Loucy (cell line): ENCODE results near the gene DOK1.

ENCODE experiments used
- H2AFZ ChIP-seq: fragments of 200-600 bp; sonication (generic); 2 replicates; pipeline ENCODE4 v1.6.0; 2016; ENCODE audit warnings: antibody characterized with exemption, mild to moderate bottlenecking, low read length, moderate library complexity
- H3F3A ChIP-seq: fragments of 200-600 bp; 2 replicates; pipeline ENCODE4 v1.6.0; 2016; ENCODE audit warnings: antibody characterized with exemption, low read depth, mild to moderate bottlenecking
- H3K27me3 ChIP-seq: fragments of 200-600 bp; sonication (generic); 2 replicates; pipeline ENCODE4 v1.6.1; 2014; ENCODE audit warnings: low read length, mild to moderate bottlenecking; ENCODE audit not compliant: insufficient read depth, poor library complexity, severe bottlenecking
- H3K36me3 ChIP-seq: fragments of 200-600 bp; sonication (generic); 2 replicates; pipeline ENCODE4 v1.6.1; 2016; ENCODE audit warnings: low read length; ENCODE audit not compliant: insufficient read depth
- H3K4me1 ChIP-seq: fragments of 200-600 bp; sonication (generic); 2 replicates; pipeline ENCODE4 v1.5.1; 2014; ENCODE audit warnings: low read length, mild to moderate bottlenecking; ENCODE audit not compliant: insufficient read depth, poor library complexity, severe bottlenecking
- H3K4me2 ChIP-seq: fragments of 200-600 bp; sonication (generic); 2 replicates; pipeline ENCODE4 v1.6.0; 2014; ENCODE audit warnings: antibody characterized with exemption, low read length, low read depth, mild to moderate bottlenecking; ENCODE audit not compliant: poor library complexity, severe bottlenecking
- H3K4me3 ChIP-seq: fragments of 200-600 bp; sonication (generic); 2 replicates; pipeline ENCODE4 v1.5.1; 2014; ENCODE audit warnings: low read length, mild to moderate bottlenecking, mixed read lengths; ENCODE audit not compliant: poor library complexity, severe bottlenecking
- H3K79me2 ChIP-seq: fragments of 200-600 bp; sonication (generic); 2 replicates; pipeline ENCODE4 v1.6.1; 2014; ENCODE audit warnings: low read length; ENCODE audit not compliant: insufficient read depth
- H3K9ac ChIP-seq: fragments of 200-600 bp; sonication (generic); 2 replicates; pipeline ENCODE4 v1.6.0; 2014; ENCODE audit warnings: mild to moderate bottlenecking, low read depth, low read length, moderate library complexity; ENCODE audit not compliant: poor library complexity, severe bottlenecking
- H3K9me2 ChIP-seq: fragments of 200-600 bp; sonication (generic); replicated peaks from 2 replicates; pipeline ENCODE4 v1.6.1; 2016; ENCODE audit warnings: low read depth, low read length, mixed read lengths
- H3K9me3 ChIP-seq: fragments of 200-600 bp; sonication (generic); 2 replicates; pipeline ENCODE4 v1.6.1; 2014; ENCODE audit warnings: mild to moderate bottlenecking, antibody characterized with exemption, low read length, low read depth; ENCODE audit not compliant: insufficient read depth
- H4K20me1 ChIP-seq: fragments of 200-600 bp; sonication (generic); 2 replicates; pipeline ENCODE4 v1.6.0; 2014; ENCODE audit warnings: antibody characterized with exemption, low read length, mild to moderate bottlenecking; ENCODE audit not compliant: insufficient read depth, poor library complexity, severe bottlenecking
- CTCF ChIP-seq: fragments of 200-600 bp; sonication (generic); conservative IDR thresholded peaks from 2 replicates; pipeline ENCODE4 v1.5.1; 2014; ENCODE audit warnings: mild to moderate bottlenecking, antibody characterized with exemption, low read length
- EZH2phosphoT487 ChIP-seq: fragments of 200-600 bp; IDR thresholded peaks from 2 replicates; pipeline ENCODE4 v1.6.1; 2018; ENCODE audit warnings: antibody characterized with exemption, mild to moderate bottlenecking, moderate library complexity, borderline replicate concordance

DOK1 gene

DNA sequence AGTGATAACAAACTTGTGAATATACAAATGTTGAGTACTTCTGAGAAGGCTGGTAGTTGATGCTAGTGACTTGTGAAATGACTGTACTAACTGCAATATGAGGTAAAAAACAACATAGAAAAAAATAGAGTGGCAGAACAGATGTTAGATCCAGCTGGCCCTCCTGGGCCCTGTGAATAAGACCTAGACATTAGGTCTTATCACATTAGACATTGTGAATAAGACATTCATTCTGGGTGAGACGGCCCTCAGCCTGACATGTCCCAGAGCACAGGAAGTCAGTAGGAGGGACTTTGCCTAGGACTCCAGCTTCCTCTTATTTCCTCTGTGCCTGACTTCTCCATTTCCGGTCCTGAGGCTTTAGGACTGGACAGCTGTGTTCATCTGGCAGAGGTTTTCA, 22.9 kb downstream of the DOK1 start:
- Histone ChIP-seq H3K9me3 (no peaks in the 10 kb centered on the region), H3K79me2 (no peaks in the 10 kb centered on the region), H3K4me3 (no peak overlapping the region), H3K4me2 (peak overlapping the region; percentile 3), H3K4me1 (peaks cover 31% of the 10 kb centered on the region), H3K27me3 (no peaks in the 10 kb centered on the region), H3F3A (peaks cover 7% of the 10 kb centered on the region; the same call in 1 of the 2 replicates), H2AFZ (peak overlapping the region; percentile 83), H3K9me2 (no peaks in the 10 kb centered on the region), H4K20me1 (no peaks in the 10 kb centered on the region), H3K36me3 (no peaks in the 10 kb centered on the region), H3K9ac (peak overlapping the region; percentile 12)
- TF ChIP-seq CTCF = no peak
- no peak for TF ChIP-seq EZH2phosphoT487

DNA sequence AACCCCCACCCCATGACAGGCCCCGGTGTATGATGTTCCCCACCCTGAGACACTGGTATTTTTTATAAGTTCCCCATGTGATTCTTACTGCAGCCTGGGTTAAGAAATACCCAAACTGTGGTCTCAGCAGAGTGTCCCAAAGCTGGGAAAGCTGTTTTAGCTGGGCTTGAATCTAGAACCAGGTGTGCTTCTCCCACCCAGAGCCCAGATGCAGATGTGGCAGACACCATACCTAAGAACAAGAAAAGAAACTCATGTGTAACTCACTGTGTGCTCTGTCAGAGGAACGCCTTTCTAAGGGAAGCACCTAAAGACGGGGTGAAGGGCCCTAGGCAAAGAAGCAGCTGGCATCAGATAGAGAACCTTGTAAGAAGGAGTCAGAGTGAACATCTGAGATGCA, 23.9 kb downstream of the DOK1 start:
- Histone ChIP-seq H3K4me2 (no peak overlapping the region), H3K9me3 (no peaks in the 10 kb centered on the region), H3K36me3 (no peaks in the 10 kb centered on the region), H4K20me1 (no peaks in the 10 kb centered on the region), H3F3A (peaks cover 7% of the 10 kb centered on the region; the same call in 1 of the 2 replicates), H3K9me2 (no peaks in the 10 kb centered on the region), H3K9ac (no peak overlapping the region), H2AFZ (no peak overlapping the region), H3K27me3 (no peaks in the 10 kb centered on the region), H3K4me3 (no peak overlapping the region), H3K79me2 (no peaks in the 10 kb centered on the region), H3K4me1 (peaks cover 30% of the 10 kb centered on the region)
- no peak for TF ChIP-seq EZH2phosphoT487
- TF ChIP-seq CTCF = no peak

DNA sequence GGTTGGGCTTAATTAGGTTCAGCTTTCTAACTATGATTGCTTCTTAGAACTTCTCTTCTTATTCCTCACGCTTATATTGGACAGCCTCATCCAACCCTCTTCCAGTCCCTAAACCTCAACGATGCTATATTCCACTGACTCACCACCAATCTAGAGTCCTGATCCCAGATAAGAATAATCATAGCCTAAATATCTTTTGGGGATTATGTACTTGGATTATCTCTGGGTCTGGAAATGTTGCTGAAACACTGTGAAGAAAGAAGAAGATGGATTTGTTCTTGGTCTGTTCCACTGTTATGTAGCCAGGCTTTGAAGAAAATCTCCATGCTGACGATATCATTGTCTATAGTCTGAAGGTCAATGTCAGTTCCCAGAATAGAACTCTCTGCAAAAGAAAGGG, 26.9 kb downstream of the DOK1 start:
- Histone ChIP-seq H3F3A (no peaks in the 10 kb centered on the region), H3K36me3 (no peaks in the 10 kb centered on the region), H3K9me2 (no peaks in the 10 kb centered on the region), H4K20me1 (no peaks in the 10 kb centered on the region), H3K4me2 (no peak overlapping the region), H3K4me3 (no peak overlapping the region), H2AFZ (no peak overlapping the region), H3K9ac (no peak overlapping the region), H3K9me3 (no peaks in the 10 kb centered on the region), H3K79me2 (no peaks in the 10 kb centered on the region), H3K27me3 (no peaks in the 10 kb centered on the region), H3K4me1 (peaks cover 35% of the 10 kb centered on the region)
- TF ChIP-seq CTCF = no peak
- no peak for TF ChIP-seq EZH2phosphoT487
